ENCODE measurements around the gene CACNA2D3.

Gene CACNA2D3

DNA sequence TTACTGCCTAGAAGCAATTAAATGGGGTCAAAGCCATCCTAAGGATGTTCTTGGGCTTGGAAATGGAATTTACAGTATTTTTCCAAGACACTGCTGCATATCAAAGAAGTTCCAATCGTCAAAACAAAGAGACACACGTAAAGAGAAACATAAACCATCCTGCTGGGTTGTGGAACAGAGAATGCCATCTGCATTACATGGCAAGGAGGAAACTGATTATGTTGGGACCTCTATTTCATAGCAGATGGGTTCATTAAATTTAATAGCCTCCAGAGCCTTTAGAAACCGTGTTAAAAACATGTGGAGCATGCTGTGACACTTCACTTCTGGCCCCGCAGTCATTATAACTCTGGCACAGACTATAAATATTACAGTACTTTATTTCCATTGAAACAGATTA lies 650.9 kb downstream of the CACNA2D3 start:
- DNase-seq = no peak

DNA sequence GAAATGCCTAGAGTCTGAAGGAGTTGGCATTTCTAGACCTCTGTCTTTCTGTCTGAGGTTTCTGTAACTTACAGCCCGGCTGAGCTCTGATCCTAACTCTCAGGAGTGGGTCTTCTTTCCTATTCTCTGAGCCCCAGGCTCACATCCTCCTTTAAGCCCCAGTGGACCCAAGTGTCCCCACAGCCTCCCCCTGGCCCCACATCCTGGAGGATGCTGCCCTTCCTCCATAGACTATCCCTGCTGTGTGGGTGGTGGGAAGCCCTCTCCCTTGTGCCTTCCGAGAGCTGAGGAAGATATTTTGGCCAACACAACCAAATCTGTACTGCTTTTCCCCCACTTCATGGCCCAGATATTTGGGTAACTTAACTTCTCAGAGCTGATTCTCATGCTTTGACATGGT lies 654.2 kb downstream of the CACNA2D3 start:
- no peak for DNase-seq

DNA sequence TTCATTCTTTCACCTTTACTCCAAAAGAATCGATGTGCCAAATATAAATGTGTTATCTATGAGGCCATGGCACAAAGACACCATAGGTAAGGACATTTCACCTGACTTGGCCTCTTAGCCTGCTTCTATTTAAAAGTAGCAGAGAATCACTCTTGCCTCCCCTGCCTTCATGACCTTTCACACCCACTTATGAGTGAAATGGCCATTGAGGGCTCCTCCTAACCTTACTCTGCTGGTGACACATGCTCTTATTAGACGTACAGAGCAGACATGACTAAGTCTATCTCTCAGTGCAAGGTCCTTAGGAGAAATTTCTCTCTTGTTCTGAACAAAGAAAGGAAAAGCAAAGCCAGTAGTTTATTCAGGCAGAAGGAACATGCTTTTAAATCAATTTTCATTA lies 654.8 kb downstream of the CACNA2D3 start:
- no peak for DNase-seq

DNA sequence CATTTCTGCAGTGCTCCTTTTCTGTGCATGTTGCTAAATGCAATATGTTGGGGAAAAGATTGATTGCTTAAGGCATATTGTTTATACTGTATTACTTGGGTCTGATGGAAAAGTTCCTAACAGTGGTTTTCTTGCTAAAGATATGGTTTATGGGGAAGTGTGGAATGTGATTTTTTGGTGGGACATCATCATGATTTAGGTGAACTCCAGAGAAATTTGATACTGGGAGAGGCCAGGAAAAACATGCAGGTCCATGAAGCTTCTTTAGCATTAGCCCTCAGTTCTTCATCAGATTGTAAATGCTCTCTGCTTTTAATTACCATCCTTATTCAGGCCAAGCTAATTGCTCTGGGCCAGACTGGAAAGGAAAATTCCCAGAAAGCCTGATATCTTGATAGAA lies 658.0 kb downstream of the CACNA2D3 start:
- DNase-seq = no peak

DNA sequence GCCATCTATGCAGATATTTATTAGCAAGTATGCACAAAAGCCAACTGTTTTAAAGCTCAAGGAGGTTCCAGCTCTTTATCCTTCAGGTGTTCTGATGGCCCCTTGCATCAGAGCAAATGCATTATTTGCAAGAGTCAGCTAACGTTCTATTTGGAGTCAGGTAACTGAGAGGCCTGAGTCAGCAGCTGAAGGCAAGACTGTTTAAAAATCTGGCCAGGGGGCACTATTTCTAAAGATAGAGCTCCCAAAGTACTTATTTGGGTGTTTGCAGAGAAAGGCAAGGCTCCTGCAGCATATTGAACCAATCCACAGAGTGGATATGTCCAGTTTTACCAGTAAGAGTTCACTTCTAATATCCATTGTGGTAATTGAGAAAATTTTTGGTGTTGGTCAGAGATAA lies 659.4 kb downstream of the CACNA2D3 start:
- no peak for DNase-seq

DNA sequence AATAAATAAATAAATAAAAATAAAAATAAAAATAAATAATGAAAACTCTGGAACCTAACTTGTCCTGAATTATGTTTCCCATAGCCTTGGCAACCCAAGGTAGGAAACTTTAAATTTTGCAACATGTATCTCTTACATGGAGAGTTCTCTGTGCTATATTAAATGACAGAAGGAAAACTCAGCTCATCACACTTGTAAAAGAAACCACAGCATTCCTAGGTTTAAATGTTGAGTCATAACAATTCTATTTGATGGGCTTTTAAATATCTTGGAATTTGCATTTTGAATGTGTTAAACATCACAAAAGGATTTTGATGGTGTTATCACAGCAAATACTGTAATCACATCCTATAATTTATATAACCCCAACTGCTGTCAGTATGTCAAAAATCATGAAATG lies 661.3 kb downstream of the CACNA2D3 start:
- no peak for DNase-seq

DNA sequence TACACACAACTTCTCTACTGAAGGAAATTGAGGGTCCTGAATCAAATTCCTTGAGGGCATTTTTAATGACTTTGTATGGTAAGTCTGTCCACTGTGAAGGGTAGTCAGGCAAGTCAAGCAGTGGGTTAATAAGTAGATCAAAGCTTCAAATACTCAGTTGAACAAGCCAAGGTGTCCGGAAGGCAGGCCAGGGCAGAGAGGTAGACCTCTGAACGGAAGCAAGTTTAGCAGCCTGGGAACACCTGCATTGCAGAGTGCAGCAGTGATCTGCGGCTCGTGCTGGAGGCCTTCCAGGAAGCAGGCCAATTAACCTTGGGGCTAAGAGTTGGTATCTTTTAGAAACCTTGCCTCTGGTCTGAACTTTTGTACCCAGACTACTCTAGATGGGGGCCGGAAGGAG lies 661.7 kb downstream of the CACNA2D3 start:
- DNase-seq = no peak

DNA sequence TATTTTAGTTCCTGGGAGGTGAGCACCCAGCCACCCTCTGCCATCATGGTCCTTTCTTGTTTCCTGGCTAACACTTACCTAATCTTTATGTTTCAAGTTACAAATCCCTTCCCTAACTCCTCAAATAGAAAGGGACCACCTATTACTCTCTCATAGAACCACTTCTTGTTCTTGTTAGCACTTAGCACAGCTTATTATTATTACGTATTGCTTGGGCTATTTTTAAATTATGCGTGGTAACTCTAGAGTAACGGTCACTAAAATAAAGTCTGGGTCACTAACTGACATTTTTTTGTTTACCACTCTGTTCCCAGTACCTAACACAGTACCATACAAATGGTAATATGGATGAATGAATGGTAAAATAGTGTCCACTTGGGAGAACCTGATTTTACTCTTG lies 663.6 kb downstream of the CACNA2D3 start:
- no peak for DNase-seq

DNA sequence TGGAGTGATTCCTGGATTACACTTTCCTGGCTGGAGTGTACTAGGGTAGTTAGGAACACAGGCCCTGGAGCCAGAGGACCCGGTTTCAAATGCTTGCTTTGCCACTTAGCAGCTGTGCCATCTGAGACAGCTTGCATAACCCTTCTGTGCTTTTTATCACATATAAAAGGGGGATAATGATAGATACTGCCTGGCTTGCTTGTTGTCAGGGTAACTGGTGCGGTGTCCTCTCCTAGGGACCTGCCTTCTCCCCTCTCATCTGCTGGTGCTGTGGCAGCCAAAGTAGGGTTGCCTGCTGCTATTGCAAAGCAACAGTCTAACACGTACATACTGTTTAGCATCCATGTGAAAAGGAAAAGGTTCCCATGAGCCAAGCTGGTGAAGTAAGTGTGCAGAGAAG lies 667.7 kb downstream of the CACNA2D3 start:
- no peak for DNase-seq

DNA sequence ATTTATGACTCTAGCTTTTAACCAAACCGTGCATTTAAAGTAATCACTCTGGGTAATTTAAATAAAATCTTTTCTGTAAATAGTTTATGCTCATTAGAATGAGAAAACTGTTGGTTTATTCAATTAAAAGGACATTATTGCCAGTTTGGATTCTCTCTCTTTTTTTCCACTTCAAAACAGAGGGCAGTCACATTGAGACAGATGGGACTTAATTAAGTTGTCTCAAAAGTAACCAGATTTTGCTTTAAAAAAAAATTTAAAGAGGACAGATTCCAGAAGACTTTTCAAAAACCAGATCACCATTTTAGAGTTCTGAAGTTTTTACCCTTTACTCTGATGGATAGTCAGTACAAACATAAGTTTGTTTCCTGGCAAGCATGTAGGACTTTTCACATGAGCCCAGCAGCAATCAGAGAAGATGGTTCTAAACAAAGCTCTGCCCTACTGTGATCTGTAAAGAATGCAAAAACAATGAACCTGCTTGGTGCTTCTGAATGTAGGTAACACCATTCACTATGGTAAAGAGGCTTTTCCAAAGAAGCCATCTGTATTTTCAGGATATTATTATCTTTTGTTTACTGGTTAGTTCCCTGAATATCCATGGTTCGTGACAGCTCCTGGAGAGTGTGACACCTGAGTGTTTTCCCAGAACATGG lies 669.3 kb downstream of the CACNA2D3 start:
- DNase-seq = no peak

DNA sequence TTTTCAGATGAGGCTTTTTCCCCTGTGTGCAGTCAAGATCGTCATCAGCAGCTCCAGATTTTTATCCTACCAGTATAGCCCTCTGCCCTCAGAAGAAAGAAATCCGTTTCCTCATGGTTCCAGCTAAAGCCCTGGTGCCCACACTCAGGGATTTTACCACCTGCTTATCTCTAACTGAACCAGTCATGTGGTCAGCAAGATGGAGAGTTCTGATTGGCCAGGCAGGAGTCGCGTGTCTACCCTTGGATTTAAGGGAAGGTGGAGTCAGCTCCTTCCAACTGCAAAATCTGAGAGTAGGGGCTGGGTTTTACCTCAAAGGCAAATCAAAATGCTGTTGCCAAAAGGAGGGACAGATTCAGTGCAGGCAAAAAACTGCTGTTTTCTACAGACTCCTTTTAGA lies 670.2 kb downstream of the CACNA2D3 start:
- DNase-seq = no peak

DNA sequence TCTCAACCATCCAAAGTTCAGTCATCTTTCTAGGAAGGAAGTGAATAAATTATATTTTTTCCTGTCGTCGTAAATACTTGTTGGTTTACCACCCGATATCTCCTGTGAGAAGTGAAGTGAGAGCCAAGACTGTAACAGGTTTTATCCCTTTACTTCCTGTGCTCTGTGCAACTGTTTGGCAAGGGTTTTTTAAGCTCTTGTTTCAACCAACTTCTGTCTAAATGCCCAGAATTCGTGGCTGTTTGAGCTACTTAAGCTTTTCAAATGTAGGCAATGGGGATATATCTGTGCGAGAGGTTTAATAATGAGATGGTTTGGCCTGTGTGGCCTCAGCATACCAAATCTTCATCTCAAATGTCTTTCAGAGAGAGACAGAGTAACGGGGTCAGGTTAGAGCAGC lies 670.8 kb downstream of the CACNA2D3 start:
- DNase-seq = no peak

DNA sequence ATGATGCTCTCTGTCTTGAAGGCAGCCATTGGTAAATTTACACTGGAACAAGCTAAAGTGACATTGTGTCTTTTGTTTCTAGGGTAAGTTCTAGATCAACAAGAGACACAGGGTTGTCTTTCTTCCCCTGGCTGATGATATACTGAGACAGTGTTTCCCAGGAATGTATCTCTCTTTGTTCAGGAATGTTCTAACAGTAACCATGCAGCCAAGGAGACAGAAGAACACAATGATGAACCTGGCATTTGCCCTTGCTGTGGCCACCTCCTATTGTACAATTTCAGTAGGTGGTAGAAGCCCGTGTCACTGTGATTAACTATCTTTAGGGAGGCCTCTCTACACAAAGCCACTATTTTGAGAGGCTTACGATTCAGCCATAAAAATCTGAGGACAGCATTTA lies 674.8 kb downstream of the CACNA2D3 start:
- no peak for DNase-seq

DNA sequence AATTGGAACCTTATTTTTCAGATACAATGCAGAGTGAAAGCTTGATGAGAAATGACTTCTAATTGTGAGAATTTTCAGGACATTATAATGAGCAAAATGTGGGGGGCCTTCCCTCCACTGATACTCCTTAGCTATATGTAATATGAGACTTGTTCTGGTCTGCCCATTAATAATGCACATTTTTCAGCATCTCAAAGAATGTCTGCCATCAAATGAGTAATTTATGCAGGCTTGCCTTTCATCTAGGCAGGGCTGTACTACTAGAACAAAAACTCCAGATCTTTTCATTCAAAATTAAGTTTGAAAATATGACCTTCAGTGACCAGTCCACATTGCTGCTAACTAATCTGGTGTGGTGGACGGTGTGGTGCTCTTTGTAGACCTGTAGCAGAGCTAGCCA lies 678.1 kb downstream of the CACNA2D3 start:
- DNase-seq = no peak

DNA sequence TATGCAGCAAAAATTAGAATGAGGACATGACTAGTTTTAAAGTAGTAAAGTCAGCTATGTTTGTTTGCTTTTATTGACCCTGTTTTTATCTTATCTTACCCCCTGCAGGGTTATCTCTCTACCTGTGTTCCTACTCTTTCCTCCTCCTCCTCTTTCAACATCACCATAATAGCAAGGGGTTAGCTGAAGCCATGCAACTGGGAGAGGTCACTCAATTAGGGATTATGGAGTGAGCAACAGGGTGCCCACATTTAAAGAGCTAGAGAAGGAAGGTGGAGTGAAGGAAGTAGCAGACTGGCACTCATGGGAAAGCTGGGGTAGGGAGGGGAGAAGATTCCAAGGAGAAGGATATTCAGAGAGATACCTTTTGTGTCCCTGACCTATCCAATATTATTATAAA lies 679.6 kb downstream of the CACNA2D3 start:
- no peak for DNase-seq

DNA sequence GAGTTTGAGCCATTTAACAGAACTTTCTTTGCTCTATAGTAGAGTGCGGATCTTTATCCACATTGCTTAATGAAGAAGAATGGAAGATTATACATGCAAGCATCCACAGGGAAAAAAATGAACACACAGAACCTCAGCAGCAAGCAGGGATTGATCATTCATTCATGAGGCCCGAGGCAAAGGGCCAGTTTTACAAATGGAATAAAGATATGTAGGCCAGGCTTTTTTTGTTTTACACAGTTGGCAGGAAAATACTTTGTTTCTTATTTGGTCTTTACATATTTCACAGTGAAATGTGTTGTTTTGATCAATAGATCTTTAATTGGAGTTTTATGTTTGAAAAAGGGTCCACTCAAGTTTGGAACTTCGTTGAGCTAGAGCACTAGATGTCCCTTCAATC lies 688.0 kb downstream of the CACNA2D3 start:
- no peak for DNase-seq

DNA sequence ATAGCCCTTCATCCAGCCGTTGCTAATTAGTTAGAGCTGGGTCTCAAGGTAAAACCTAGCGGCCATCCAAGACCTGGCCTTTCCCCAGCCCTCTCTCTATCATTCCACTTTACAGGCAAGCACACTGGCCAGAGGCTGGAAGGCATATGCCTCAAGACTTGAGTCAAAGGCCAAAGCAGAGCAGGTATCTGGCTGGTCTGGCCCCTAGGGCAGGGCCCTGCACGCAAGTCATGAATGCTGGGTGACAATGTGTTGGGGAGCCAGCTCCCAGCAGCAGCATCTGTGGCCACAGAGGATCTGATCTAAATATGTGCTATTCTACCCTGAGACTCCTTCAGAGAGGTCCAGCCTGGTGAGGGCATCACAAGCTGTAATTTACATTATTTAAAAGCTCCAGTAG lies 691.9 kb downstream of the CACNA2D3 start:
- no peak for DNase-seq

DNA sequence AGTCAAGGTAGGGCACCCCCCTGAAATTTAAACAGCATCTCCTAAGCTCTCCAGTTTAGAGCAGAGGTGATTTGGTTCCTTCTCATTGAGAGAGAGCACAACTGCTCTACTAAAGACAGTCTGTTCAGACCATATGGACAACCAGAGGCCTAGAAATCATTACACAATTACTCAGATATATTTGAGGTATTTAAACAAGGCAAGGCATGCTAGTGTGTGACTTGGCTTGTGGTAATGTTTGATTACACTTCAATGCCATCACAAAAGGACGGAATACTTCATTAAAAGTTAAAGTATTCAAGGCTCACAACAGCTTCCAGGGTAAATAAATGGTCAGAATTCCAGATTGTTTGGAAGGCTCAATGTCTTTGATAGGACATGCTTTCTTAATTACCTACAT lies 695.3 kb downstream of the CACNA2D3 start:
- DNase-seq = no peak

DNA sequence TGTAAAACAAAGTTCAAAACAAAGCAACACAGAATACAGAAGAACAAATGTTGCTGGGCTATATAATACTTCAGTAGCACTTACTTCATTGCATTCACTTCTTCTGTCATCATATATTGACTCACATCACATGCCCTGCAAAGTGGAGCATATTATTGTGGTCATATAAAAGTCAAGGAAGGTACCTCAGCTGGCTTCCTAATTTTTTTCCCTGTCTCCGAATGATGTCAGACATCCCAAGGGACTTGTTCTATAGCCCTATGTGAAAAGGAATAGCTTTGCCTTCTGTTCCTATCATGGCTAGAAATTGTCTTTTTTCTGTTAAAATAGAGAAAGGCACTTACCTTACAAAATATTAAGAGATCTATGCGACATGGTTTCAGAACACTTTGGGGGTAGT lies 696.1 kb downstream of the CACNA2D3 start:
- DNase-seq = no peak

DNA sequence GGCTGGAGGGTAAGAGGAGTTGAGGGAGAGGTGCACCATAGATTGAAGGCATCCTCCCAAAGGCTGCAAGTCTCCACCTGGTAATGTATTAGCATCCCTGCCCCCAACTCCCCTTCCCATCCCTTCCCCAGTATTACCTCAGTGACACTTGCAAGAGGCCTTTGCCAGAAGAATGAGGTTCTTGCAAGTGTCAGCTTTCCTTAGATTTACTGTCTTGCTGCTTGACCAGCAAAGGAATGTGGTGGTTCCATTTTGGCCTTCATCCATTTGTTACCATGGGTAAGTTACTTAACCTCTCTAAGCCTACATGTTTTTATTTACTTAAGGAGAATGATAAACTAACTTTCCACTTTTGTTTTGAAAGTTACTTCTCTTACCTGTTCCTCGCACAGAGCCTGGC lies 696.6 kb downstream of the CACNA2D3 start:
- DNase-seq = no peak

DNA sequence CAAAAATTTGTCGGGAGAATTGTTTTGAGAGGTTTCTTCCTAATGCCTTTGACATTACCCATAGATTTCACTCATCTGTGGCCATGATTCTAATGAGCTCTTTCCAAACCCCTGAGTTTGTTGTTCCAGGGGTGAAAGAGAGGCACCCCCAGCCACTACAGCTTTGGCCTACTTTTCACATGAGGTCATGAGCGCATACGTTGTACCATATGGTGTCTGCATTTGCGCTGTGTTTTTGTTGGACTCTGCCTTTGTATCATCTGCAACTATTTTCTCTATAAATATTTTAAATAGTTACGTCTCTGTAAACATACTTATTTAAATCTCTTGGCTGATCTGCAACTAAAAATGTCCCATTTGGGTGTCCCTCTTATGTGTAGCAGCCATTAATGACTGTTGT lies 697.6 kb downstream of the CACNA2D3 start:
- no peak for DNase-seq

DNA sequence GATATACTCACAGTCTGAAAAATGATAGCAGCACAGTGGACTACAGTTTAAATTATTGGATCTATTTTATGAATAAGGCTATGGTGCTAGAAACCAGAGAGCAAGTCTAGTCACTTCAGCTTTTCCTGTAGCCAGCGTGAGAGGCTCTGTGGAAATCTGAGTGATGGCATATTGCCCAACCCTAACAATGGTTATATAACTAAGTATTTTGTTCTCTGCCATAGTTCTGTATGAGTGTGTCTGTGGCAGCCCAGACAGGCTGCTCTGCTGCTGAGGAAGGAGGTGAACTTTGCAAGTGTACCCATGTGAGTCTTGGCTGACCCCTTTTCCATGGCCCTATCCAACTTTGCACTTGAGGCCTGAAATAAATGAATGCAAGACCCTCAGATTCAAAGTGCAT lies 699.9 kb downstream of the CACNA2D3 start:
- peak; percentile 11 for DNase-seq

DNA sequence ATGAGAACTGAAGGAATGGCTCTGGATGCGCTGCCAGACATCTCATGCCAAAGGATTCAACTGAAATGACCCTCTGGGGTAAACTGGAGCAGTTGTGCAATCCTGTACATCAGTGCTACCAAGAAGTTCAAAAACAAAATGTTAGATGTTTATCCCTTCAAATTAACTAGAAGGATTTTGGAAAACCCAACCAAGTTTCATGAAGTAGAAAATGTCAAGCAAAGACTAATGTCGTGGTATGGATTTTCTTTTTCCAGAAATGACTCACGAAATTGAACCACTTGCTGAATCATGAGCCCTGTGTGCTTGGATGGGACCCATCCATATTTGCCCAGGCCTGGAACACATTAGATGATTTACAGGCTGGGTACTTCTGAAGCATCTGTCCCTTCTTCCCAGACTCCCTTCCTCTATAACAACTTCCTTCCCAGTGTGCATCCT lies 703.9 kb downstream of the CACNA2D3 start:
- DNase-seq = no peak

DNA sequence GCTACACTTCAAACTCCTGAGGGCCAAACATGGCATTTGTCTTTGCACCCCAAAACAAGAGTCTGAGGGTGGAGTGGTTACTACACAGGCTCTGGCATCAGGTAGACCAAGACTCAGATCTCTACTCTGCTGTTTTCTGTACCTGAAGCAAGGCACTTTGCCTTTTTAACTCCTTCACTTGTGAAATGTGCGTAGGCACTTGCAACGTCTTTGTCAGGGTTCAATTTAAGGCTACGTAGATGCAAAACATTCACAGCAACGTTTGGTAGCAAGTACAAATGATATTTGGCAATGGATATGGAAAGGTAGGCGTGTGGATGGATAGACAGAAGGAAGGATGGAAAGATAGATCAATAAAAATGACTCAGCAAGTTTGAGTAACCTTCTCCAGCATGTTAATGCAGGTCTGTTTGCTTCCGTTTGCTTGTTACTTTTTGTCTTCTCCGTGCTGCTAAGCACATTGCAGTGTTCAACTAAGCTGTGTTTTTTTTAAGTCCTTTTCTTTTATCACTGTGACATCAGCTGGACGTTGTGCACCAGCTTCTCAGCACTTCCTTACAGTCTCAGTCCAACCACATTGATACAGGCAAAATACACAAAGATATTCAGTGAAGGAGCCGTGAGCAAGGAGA lies 704.8 kb downstream of the CACNA2D3 start:
- no peak for DNase-seq

DNA sequence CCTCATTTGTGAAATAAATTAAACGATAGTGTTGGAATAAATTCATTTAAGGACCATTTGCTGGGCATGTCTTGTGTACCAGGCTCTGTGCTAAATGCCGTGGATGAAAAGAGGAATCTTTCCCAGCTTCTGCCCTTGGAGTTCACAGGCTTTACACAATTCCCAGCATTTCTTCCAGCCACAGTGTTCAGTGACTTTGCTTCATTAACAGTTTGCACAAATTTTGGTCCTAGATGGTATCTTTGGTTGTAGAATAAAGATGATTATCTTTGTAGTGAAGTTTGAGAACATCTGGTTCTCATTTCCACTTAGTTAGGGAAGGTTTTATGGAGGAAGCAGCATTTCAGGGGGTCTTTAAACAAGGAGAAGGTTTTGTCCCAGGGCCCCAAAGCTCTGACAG lies 705.4 kb downstream of the CACNA2D3 start:
- no peak for DNase-seq

Data from NCI-H2107 (cell line).